ENCODE data around the gene TRPM3.

Gene TRPM3

DNA sequence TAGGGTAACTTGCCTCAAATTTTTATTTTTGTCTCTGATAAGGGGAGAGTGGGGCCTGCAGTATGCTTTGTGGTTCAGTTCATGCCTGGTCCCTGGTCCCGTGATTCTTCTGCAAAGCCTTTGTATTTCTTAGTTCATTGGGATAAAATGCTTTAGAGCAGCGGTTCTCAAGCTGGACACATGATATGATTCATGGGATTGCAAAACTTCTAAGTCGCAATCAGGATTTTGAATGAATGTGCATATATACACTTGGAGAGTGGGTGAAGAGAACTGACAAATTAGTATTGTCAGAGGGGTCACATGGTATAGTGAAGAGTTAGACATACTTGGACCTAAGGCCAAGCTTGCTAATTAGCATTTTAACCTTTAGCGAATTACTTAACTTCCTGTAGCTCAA lies 441.6 kb downstream of the TRPM3 start:
- H3K4me3 ChIP-seq (replicated peaks; ENCODE audit: low read depth, low read length), result no peak overlapping the region
- TF ChIP-seq, protein P1, sequence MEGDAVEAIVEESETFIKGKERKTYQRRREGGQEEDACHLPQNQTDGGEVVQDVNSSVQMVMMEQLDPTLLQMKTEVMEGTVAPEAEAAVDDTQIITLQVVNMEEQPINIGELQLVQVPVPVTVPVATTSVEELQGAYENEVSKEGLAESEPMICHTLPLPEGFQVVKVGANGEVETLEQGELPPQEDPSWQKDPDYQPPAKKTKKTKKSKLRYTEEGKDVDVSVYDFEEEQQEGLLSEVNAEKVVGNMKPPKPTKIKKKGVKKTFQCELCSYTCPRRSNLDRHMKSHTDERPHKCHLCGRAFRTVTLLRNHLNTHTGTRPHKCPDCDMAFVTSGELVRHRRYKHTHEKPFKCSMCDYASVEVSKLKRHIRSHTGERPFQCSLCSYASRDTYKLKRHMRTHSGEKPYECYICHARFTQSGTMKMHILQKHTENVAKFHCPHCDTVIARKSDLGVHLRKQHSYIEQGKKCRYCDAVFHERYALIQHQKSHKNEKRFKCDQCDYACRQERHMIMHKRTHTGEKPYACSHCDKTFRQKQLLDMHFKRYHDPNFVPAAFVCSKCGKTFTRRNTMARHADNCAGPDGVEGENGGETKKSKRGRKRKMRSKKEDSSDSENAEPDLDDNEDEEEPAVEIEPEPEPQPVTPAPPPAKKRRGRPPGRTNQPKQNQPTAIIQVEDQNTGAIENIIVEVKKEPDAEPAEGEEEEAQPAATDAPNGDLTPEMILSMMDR (IDR thresholded peaks at IDR 0.05; ENCODE audit: low read depth, low read length, missing control alignments), result no peak
- DNase-seq (ENCODE audit: extremely low read depth, low read depth), result no peak

DNA sequence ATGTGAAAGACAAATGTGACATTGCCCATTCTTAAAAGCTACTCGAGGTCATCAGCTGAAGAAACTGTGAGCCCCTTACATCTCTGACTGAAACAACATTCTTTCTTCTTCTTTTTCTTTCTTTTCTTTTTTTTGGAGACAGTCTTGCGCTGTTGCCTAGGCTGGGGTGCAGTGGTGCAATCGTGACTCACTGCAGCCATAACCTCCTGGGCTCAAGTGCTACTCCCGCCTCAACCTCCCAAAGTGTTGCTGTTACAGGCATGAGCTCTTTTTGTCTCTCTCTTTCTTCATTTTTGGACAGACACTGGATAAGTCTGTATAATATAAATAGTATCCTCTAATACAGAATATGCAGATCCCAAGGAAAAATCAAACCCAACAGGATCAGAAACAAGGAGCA lies 443.3 kb downstream of the TRPM3 start:
- TF ChIP-seq, protein P1 (IDR thresholded peaks at IDR 0.05; ENCODE audit: low read depth, low read length, missing control alignments), result no peak
- H3K4me3 ChIP-seq (replicated peaks; ENCODE audit: low read depth, low read length), result no peak overlapping the region
- no peak for DNase-seq (ENCODE audit: extremely low read depth, low read depth)

DNA sequence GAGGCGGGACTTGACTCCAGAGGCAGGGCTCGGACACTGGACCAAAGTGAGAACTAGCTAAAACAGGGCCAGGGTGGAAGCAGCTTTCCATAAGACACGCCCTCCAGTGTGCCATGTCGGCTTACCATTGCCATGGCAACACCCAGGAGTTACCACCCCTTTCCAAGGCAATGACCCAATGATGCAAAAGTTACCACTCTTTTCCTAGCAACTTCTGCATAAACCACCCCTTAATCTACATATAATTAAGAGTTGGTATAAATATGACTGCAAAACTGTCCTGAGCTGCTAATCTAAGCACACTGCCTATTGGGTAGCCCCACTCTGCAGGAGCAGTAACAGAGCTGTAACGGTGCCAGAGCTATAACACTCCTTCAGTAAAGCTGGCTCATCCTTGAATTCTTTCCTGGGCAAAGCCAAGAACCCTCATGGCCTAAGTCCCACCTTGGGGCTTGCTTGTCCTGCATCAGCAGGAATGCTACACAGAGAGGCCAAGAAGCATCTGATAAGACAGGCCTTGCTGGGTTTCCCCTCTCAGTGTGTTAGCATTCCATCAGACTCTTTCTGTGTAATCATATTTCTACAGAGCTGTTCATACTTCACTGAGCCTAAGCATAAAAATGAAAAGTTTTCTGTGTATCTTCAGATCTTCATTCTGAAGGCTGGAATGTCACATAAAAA lies 444.2 kb downstream of the TRPM3 start:
- TF ChIP-seq, protein P1 (IDR thresholded peaks at IDR 0.05; ENCODE audit: low read depth, low read length, missing control alignments), result no peak
- no peak overlapping the region for H3K4me3 ChIP-seq (replicated peaks; ENCODE audit: low read depth, low read length)
- DNase-seq (ENCODE audit: extremely low read depth, low read depth), result no peak

DNA sequence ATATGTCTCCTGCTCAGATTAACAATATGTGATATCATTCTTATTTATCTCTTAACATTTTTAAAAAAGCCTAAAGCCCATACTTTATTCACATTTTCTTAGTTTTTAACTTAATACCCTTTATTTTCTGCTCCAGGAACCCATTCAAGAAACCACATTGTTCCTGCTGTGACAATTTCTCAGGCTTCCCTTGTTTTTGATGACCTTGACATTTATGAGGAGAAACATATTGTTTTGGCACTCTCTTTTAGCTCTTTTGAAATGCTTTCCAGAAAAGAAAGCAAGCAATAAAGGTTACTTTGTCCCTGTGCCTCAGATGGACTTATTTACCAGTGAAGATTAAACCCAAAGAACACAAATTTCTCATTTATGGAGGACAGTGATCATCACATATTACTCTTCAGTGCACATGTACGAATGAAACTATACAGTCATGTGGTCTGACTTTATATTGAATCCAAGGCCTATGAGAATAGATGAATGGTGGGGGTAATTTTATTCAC lies 445.5 kb downstream of the TRPM3 start:
- no peak overlapping the region for H3K4me3 ChIP-seq (replicated peaks; ENCODE audit: low read depth, low read length)
- DNase-seq (ENCODE audit: extremely low read depth, low read depth), result no peak
- TF ChIP-seq, protein P1 (IDR thresholded peaks at IDR 0.05; ENCODE audit: low read depth, low read length, missing control alignments), result no peak

DNA sequence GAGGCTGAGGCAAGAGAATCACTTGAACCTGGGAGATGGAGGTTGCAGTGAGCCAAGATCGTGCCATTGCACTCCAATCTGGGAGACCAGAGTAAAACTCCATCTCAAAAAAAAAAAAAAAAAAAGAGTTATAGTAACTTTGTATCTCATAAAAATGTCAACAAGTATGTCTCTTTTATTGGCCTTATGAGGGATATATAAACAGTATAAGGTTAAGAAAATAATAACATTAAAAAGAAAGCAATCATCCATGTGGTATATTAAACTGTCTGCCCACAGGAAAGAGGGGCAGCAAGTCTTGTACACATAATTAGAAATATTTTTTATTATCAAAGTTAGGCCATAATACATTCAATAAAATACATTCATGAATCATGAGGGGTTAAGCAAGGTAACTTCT lies 447.6 kb downstream of the TRPM3 start:
- no peak for DNase-seq (ENCODE audit: extremely low read depth, low read depth)
- TF ChIP-seq, protein P1 (IDR thresholded peaks at IDR 0.05; ENCODE audit: low read depth, low read length, missing control alignments), result no peak

DNA sequence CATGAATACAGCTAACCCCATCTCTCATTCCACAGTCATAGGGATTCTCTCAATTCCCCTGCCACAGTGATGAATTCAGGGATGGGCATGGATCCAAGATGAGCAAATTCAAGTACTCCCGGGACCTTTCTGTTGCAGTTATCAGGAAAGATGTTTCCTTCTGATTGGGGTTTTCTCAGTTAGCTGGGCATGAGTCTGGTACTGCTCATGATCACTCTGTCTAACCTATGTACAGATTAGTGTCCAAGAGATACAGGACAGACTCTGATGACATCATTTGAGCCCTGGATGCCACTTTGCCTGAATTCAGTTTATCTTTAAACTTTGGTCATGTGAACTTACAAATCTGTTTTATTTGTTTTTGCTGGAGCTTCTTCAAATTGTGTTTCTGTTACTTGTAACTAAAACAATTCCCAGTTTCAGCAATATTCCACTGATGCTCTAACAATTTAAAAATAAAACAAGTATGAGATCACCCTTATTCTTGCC lies 449.2 kb downstream of the TRPM3 start:
- DNase-seq (ENCODE audit: extremely low read depth, low read depth), result no peak
- TF ChIP-seq, protein P1 (IDR thresholded peaks at IDR 0.05; ENCODE audit: low read depth, low read length, missing control alignments), result no peak
- no peak overlapping the region for H3K4me3 ChIP-seq (replicated peaks; ENCODE audit: low read depth, low read length)

More for the DNA sequence above, 447.6 kb downstream of the TRPM3 start:
- H3K4me3 ChIP-seq (replicated peaks; ENCODE audit: low read depth, low read length), result no peak overlapping the region
